ENCODE measurements around the gene BCAM. TPM values are rescaled to one million over a fixed set of nuclear protein-coding genes. Genes with fewer than 3 reads are reported as not detected.
"Not testable (repeated sequence)": the region's sequence is repeated elsewhere in the genome, so short reads cannot be mapped to it uniquely, and the experiment has no call there.

The BCAM gene
- total RNA-seq, 2 experiments from 2014 or later, result not detected

DNA sequence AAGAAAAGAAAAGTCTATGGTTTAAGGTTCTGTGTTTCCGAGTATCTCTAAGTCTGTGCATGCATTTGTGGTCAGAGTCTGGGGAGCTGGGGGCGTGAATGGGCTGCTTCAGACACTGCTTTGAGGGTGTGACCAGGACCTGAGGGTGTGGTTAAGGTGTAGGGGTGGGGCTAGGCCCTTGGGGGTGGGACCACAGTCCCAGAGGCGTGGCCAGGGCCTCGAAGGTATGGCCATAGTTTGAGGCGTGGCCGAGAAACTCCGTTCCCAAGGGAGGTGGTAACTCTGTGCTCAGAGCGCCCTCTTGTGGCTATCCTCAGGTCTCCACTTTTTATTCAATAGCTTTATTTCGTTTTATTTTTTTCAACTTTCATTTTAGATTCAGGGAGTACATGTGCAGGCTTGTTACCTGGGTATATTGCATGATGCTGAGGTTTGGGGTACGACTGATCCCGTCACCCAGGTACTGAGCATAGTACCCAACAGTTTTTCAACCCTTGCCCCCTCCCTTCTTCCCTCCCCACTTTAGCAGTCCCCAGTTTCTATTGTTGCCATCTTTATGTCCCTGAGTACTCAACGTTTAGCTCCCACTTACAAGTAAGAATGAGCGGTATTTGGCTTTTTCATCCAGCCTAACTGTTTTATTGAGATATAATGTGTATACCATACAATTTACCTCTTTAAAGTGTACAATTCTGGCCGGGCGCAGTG is 38.2 kb upstream of the BCAM start:
- peak overlapping the region; percentile 65 for H3K27ac Mint-ChIP-seq
- Histone ChIP-seq H3K4me3 (ENCODE audit: low read length) (no peak overlapping the region), H3K4me1 (ENCODE audit: insufficient read depth, low read length) (peaks cover 21% of the 10 kb centered on the region), H3K36me3 (ENCODE audit: insufficient read depth, low read length) (no peaks in the 10 kb centered on the region), H3K27ac (ENCODE audit: low read depth in 1 of 2, low read length in 2 of 2) (no peak overlapping the region), H3K27me3 (ENCODE audit: control insufficient read depth in 1 of 2, insufficient read depth in 2 of 2, low read length in 2 of 2) (no peaks in the 10 kb centered on the region), H3K9me3 (ENCODE audit: control insufficient read depth in 1 of 2, insufficient read depth in 1 of 2, low read length in 2 of 2) (no peaks in the 10 kb centered on the region)
- H3K4me1 Mint-ChIP-seq (ENCODE audit: low read depth), result peaks cover 14% of the 10 kb centered on the region
- CTCF ChIA-PET, result interaction anchor here (0.6 to 10.7 kb wide), 27 partner anchors 9 to 408 kb away, joined by 3 to 325 read pairs (median 3); partner anchors contain the start of genes BLOC1S3 and TRAPPC6A
- H3K9me3 Mint-ChIP-seq, result no peaks in the 10 kb centered on the region
- POLR2A ChIA-PET, result interaction anchor here (0.8 to 2.3 kb wide), 9 partner anchors 16 to 270 kb away, joined by 3 to 52 read pairs (median 4); partner anchors contain the start of gene ZNF180
- peak overlapping the region; percentile 40 for H3K4me3 Mint-ChIP-seq
- no peaks in the 10 kb centered on the region for H3K36me3 Mint-ChIP-seq (ENCODE audit: low read depth)
- ATAC-seq (ENCODE audit: poor library complexity), result peak; percentile 99
- no peaks in the 10 kb centered on the region for H3K27me3 Mint-ChIP-seq
- peak; percentile 95 to 99 (median 98) for DNase-seq
- TF ChIP-seq, protein P1, sequence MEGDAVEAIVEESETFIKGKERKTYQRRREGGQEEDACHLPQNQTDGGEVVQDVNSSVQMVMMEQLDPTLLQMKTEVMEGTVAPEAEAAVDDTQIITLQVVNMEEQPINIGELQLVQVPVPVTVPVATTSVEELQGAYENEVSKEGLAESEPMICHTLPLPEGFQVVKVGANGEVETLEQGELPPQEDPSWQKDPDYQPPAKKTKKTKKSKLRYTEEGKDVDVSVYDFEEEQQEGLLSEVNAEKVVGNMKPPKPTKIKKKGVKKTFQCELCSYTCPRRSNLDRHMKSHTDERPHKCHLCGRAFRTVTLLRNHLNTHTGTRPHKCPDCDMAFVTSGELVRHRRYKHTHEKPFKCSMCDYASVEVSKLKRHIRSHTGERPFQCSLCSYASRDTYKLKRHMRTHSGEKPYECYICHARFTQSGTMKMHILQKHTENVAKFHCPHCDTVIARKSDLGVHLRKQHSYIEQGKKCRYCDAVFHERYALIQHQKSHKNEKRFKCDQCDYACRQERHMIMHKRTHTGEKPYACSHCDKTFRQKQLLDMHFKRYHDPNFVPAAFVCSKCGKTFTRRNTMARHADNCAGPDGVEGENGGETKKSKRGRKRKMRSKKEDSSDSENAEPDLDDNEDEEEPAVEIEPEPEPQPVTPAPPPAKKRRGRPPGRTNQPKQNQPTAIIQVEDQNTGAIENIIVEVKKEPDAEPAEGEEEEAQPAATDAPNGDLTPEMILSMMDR (IDR thresholded peaks at IDR 0.05), result peak; percentile 73
- intact Hi-C loops (cut with DNase I, micrococcal nuclease), result loop anchor here (1.0 to 2.0 kb wide), 5 partner anchors 17 to 81 kb away; no protein-coding TSS in a partner anchor

DNA sequence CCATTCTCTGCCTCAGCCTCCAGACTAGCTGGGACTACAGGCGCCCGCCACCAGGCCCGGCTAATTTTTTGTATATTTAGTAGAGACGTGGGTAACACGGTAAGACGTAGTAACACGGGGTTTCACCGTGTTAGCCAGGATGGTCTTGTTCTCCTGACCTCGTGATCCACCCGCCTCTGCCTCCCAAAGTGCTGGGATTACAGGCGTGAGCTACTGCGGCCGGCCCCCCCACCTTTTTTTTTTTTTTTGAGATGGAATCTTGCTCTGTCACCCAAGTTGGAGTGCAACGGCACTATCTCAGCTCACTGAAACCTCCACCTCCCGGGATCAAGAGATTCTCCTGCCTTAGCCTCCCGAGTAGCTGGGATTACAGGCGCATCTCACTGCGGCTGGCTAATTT is 36.8 kb upstream of the BCAM start:
- H3K36me3 Mint-ChIP-seq (ENCODE audit: low read depth); ATAC-seq (ENCODE audit: poor library complexity); H3K9me3 ChIP-seq (ENCODE audit: control insufficient read depth in 1 of 2, insufficient read depth in 1 of 2, low read length in 2 of 2); H3K9me3 Mint-ChIP-seq; intact Hi-C loops (cut with DNase I, micrococcal nuclease); H3K27me3 ChIP-seq (ENCODE audit: control insufficient read depth in 1 of 2, insufficient read depth in 2 of 2, low read length in 2 of 2); H3K27me3 Mint-ChIP-seq; DNase-seq; H3K36me3 ChIP-seq (ENCODE audit: insufficient read depth, low read length); H3K4me3 Mint-ChIP-seq; H3K27ac Mint-ChIP-seq; H3K27ac ChIP-seq (ENCODE audit: low read depth in 1 of 2, low read length in 2 of 2); H3K4me3 ChIP-seq (ENCODE audit: low read length): not testable (repeated sequence)
- CTCF ChIA-PET, result interaction anchor here (2.6 to 10.7 kb wide), 2 partner anchors 48 to 82 kb away, joined by 68 to 325 read pairs; no protein-coding TSS in a partner anchor
- peaks cover 14% of the 10 kb centered on the region for H3K4me1 Mint-ChIP-seq (ENCODE audit: low read depth)
- POLR2A ChIA-PET, result interaction anchor here (2.3 kb wide), 1 partner anchor 48 kb away, joined by 52 read pairs; no protein-coding TSS in a partner anchor
- H3K4me1 ChIP-seq (ENCODE audit: insufficient read depth, low read length), result peaks cover 21% of the 10 kb centered on the region

DNA sequence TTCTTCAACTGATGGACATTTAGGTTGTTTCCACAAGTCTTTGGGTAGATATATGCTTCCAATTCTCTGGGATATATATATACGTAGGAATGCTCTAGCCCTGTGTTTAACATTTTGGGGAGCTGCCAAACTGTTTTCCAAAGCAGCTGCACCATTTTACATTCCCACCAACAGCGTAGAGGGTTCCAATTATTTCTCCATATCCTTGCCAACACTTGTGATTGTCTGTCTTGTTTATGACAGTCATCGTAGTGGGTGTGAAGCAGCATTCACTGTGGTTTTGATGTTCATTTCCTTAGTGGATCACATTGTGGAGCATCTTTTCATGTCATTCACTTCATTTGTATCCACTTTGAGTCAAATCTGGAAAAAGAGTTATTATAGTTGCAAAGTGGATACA is 35.9 kb upstream of the BCAM start:
- ChIA-PET POLR2A (no interaction called here), CTCF (interaction anchor here (10.7 kb wide), 1 partner anchor 49 kb away, joined by 325 read pairs; no protein-coding TSS in a partner anchor)
- TF ChIP-seq, protein P1 (IDR thresholded peaks at IDR 0.05), result no peak
- no peak overlapping the region for H3K27ac Mint-ChIP-seq
- no peak overlapping the region for H3K27ac ChIP-seq (ENCODE audit: low read depth in 1 of 2, low read length in 2 of 2)
- peaks cover 0 to 2% of the 10 kb centered on the region in 2 experiments for H3K27me3 ChIP-seq (ENCODE audit: control insufficient read depth in 1 of 2, insufficient read depth in 2 of 2, low read length in 2 of 2)
- H3K36me3 ChIP-seq (ENCODE audit: insufficient read depth, low read length), result no peaks in the 10 kb centered on the region
- ATAC-seq (ENCODE audit: poor library complexity), result no peak
- H3K4me3 Mint-ChIP-seq, result no peak overlapping the region
- H3K4me1 Mint-ChIP-seq (ENCODE audit: low read depth), result peaks cover 14% of the 10 kb centered on the region
- no peaks in the 10 kb centered on the region for H3K36me3 Mint-ChIP-seq (ENCODE audit: low read depth)
- no peaks in the 10 kb centered on the region for H3K9me3 Mint-ChIP-seq
- no peaks in the 10 kb centered on the region for H3K27me3 Mint-ChIP-seq
- no peaks in the 10 kb centered on the region for H3K9me3 ChIP-seq (ENCODE audit: control insufficient read depth in 1 of 2, insufficient read depth in 1 of 2, low read length in 2 of 2)
- H3K4me1 ChIP-seq (ENCODE audit: insufficient read depth, low read length), result peaks cover 18% of the 10 kb centered on the region
- H3K4me3 ChIP-seq (ENCODE audit: low read length), result no peak overlapping the region
- intact Hi-C loops (cut with DNase I, micrococcal nuclease), result no loop called here
- DNase-seq, result no peak
